Nephron (organoid): ENCODE data around the gene CBX1.
A peak's percentile ranks its signal among the peaks of the same experiment; 100 is the strongest.

Experiments used
- H3K27ac Mint-ChIP-seq, 3 experiments: 2 replicates each; pipeline ENCODE4 v1.8.0; 2020; ENCODE audit warnings: mixed read lengths in 3 of 3, mild to moderate bottlenecking in 2 of 3, moderate library complexity in 1 of 3
- H3K27me3 Mint-ChIP-seq: 2 replicates; pipeline ENCODE4 v1.8.0; 2021; ENCODE audit warnings: low read depth, mild to moderate bottlenecking, moderate library complexity, mixed read lengths
- H3K36me3 Mint-ChIP-seq: 2 replicates; pipeline ENCODE4 v1.8.0; 2020; ENCODE audit warnings: low read depth, mixed read lengths
- H3K4me1 Mint-ChIP-seq: 2 replicates; pipeline ENCODE4 v1.8.0; 2020; ENCODE audit warnings: mixed read lengths
- H3K4me3 Mint-ChIP-seq, 3 experiments: 2 replicates each; pipeline ENCODE4 v1.8.0; 2020; ENCODE audit warnings: mild to moderate bottlenecking in 3 of 3, mixed read lengths in 3 of 3, moderate library complexity in 2 of 3
- H3K9me3 Mint-ChIP-seq: 2 replicates; pipeline ENCODE4 v1.8.0; 2020; ENCODE audit warnings: mixed read lengths
- TF ChIP-seq, protein P1 (sequence below), 3 experiments: fragments of 200-600 bp; sonication (generic); IDR thresholded peaks; one replicate each; pipeline ENCODE4 v1.5.0; 2021; ENCODE audit warnings: antibody characterized with exemption in 3 of 3; ENCODE audit not compliant: unreplicated experiment in 3 of 3

The CBX1 gene

GRCh38 chr17:48025904-48026501 is 75.3 kb downstream of the CBX1 start:
- H3K27ac Mint-ChIP-seq: peak overlapping the region in 2 of 3 experiments; percentile 19 to 63
- H3K9me3 Mint-ChIP-seq: no peaks in the 10 kb centered on the region
- TF ChIP-seq, protein P1, sequence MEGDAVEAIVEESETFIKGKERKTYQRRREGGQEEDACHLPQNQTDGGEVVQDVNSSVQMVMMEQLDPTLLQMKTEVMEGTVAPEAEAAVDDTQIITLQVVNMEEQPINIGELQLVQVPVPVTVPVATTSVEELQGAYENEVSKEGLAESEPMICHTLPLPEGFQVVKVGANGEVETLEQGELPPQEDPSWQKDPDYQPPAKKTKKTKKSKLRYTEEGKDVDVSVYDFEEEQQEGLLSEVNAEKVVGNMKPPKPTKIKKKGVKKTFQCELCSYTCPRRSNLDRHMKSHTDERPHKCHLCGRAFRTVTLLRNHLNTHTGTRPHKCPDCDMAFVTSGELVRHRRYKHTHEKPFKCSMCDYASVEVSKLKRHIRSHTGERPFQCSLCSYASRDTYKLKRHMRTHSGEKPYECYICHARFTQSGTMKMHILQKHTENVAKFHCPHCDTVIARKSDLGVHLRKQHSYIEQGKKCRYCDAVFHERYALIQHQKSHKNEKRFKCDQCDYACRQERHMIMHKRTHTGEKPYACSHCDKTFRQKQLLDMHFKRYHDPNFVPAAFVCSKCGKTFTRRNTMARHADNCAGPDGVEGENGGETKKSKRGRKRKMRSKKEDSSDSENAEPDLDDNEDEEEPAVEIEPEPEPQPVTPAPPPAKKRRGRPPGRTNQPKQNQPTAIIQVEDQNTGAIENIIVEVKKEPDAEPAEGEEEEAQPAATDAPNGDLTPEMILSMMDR (IDR thresholded peaks at IDR 0.05; ENCODE audit: unreplicated experiment in 3 of 3): no peak
- peaks cover 44% of the 10 kb centered on the region for H3K4me1 Mint-ChIP-seq
- H3K36me3 Mint-ChIP-seq: no peaks in the 10 kb centered on the region
- peaks cover 51% of the 10 kb centered on the region for H3K27me3 Mint-ChIP-seq
- H3K4me3 Mint-ChIP-seq: peak overlapping the region; percentile 82 to 87 (median 82)

GRCh38 chr17:48025040-48025903 is 76.0 kb downstream of the CBX1 start:
- H3K4me1 Mint-ChIP-seq: peaks cover 37% of the 10 kb centered on the region
- no peaks in the 10 kb centered on the region for H3K9me3 Mint-ChIP-seq
- peak overlapping the region; percentile 82 to 87 (median 82) for H3K4me3 Mint-ChIP-seq
- H3K27ac Mint-ChIP-seq: peak overlapping the region; percentile 34 to 65 (median 61)
- H3K27me3 Mint-ChIP-seq: peaks cover 58% of the 10 kb centered on the region
- H3K36me3 Mint-ChIP-seq: no peaks in the 10 kb centered on the region
- TF ChIP-seq, protein P1 (IDR thresholded peaks at IDR 0.05; ENCODE audit: unreplicated experiment in 3 of 3): peak; percentile 77 to 80 (median 79)

- Mint-ChIP-seq H3K27ac (peak overlapping the region; percentile 34 to 61 (median 37)), H3K4me3 (peak overlapping the region; percentile 82 to 87 (median 82)), H3K9me3 (no peaks in the 10 kb centered on the region), H3K36me3 (no peaks in the 10 kb centered on the region), H3K4me1 (peaks cover 37% of the 10 kb centered on the region), H3K27me3 (peaks cover 65% of the 10 kb centered on the region)
- TF ChIP-seq, protein P1 (IDR thresholded peaks at IDR 0.05; ENCODE audit: unreplicated experiment in 3 of 3): no peak
Observed at GRCh38 chr17:48024149-48025039, 76.9 kb downstream of the CBX1 start.

- TF ChIP-seq, protein P1 (IDR thresholded peaks at IDR 0.05; ENCODE audit: unreplicated experiment in 3 of 3): peak in 1 of 3 experiments; percentile 14
- H3K4me1 Mint-ChIP-seq: peaks cover 37% of the 10 kb centered on the region
- H3K27me3 Mint-ChIP-seq: peaks cover 66% of the 10 kb centered on the region
- H3K4me3 Mint-ChIP-seq: peak overlapping the region; percentile 79 to 81 (median 80)
- H3K27ac Mint-ChIP-seq: no peak overlapping the region
- H3K9me3 Mint-ChIP-seq: no peaks in the 10 kb centered on the region
- no peaks in the 10 kb centered on the region for H3K36me3 Mint-ChIP-seq
Observed at GRCh38 chr17:48023400-48024148, 77.7 kb downstream of the CBX1 start.

DNA sequence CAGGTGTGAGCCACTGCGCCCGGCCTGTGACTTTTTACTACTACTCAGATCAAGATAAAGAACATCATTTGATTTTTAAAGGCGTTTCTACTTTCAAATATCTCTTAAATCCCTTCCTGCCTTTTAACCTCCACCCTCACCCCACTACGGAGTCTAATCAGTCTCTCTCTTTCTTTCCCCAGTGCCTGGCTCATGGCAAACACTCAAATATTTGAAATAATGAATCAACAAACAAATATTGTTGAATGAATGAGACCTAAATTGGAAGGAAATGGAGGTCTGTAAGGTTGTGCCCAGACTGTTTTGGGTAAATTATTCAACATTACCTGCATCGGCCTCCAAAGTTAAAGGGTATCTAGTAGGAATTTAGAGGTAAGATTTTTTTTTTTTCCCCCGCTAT is 78.4 kb downstream of the CBX1 start:
- TF ChIP-seq, protein P1 (IDR thresholded peaks at IDR 0.05; ENCODE audit: unreplicated experiment in 3 of 3): no peak
- H3K27ac Mint-ChIP-seq: no peak overlapping the region
- H3K4me1 Mint-ChIP-seq: peaks cover 41% of the 10 kb centered on the region
- peak overlapping the region; percentile 17 to 65 (median 40) for H3K4me3 Mint-ChIP-seq
- no peaks in the 10 kb centered on the region for H3K9me3 Mint-ChIP-seq
- peaks cover 67% of the 10 kb centered on the region for H3K27me3 Mint-ChIP-seq
- no peaks in the 10 kb centered on the region for H3K36me3 Mint-ChIP-seq
